ENCODE results near the gene CD53.

CD53 gene

GRCh38 chr1:110876748-110877341 is 3.9 kb downstream of the CD53 start:
- no peak for DNase-seq (ENCODE audit: low spot score)

GRCh38 chr1:110877364-110877763 is 4.4 kb downstream of the CD53 start:
- DNase-seq (ENCODE audit: low spot score): no peak

GRCh38 chr1:110877776-110878175 is 4.8 kb downstream of the CD53 start:
- DNase-seq (ENCODE audit: low spot score): no peak

GRCh38 chr1:110878591-110878990 is 5.6 kb downstream of the CD53 start:
- DNase-seq (ENCODE audit: low spot score): no peak

GRCh38 chr1:110878993-110879392 is 6.0 kb downstream of the CD53 start:
- no peak for DNase-seq (ENCODE audit: low spot score)

- DNase-seq (ENCODE audit: low spot score): no peak
Observed at GRCh38 chr1:110879758-110880606, 7.0 kb downstream of the CD53 start.

GRCh38 chr1:110880708-110881374 is 7.9 kb downstream of the CD53 start:
- no peak for DNase-seq (ENCODE audit: low spot score)

GRCh38 chr1:110888049-110888448 is 15.1 kb downstream of the CD53 start:
- no peak for DNase-seq (ENCODE audit: low spot score)

GRCh38 chr1:110888641-110889040 is 15.7 kb downstream of the CD53 start:
- DNase-seq (ENCODE audit: low spot score): no peak

GRCh38 chr1:110890474-110891196 is 17.7 kb downstream of the CD53 start:
- DNase-seq (ENCODE audit: low spot score): no peak

GRCh38 chr1:110893908-110894490 is 21.1 kb downstream of the CD53 start:
- DNase-seq (ENCODE audit: low spot score): no peak

GRCh38 chr1:110896090-110896489 is 23.1 kb downstream of the CD53 start:
- DNase-seq (ENCODE audit: low spot score): no peak

GRCh38 chr1:110897681-110898080 is 24.7 kb downstream of the CD53 start:
- DNase-seq (ENCODE audit: low spot score): no peak

GRCh38 chr1:110898734-110899457 is 25.9 kb downstream of the CD53 start:
- DNase-seq (ENCODE audit: low spot score): no peak

- DNase-seq (ENCODE audit: low spot score): no peak
Observed at GRCh38 chr1:110899458-110899843, 26.5 kb downstream of the CD53 start.

GRCh38 chr1:110902820-110903463 is 30.0 kb downstream of the CD53 start:
- no peak for DNase-seq (ENCODE audit: low spot score)

GRCh38 chr1:110903853-110904500 is 31.0 kb downstream of the CD53 start:
- DNase-seq (ENCODE audit: low spot score): no peak

- DNase-seq (ENCODE audit: low spot score): no peak
Observed at GRCh38 chr1:110912784-110913183, 39.8 kb downstream of the CD53 start.

GRCh38 chr1:110914676-110915075 is 41.7 kb downstream of the CD53 start:
- DNase-seq (ENCODE audit: low spot score): no peak

- no peak for DNase-seq (ENCODE audit: low spot score)
Observed at GRCh38 chr1:110915804-110916203, 42.9 kb downstream of the CD53 start.

Data from iPS-NIHi11 (cell line).